IMR-90 (cell line): ENCODE data around the gene PTK7. TPM values are rescaled to one million over a fixed set of nuclear protein-coding genes. Genes with fewer than 3 reads are reported as not detected.

Source experiments
- ATAC-seq: fragments of 200-7000 bp; cut with Tn5 transposase; 2 replicates; pipeline ENCODE4 v1.9.1; 2020; ENCODE audit warnings: low read depth, mild to moderate bottlenecking, moderate library complexity
- BruUV-seq: library from RNA; stranded (reverse); fragments of 400-500 nt; replicated peaks from 2 replicates; lab custom pipeline; 2021; lab: Mats Ljungman, UMichigan
- CTCF ChIA-PET: fragments of 300-600 bp; formaldehyde crosslinking; extraction: SDS; loops from one replicate; lab custom pipeline; 2021; ENCODE audit warnings: antibody characterized with exemption; lab: Yijun Ruan, JAX
- POLR2A ChIA-PET: fragments of 300-600 bp; sonication (Branson Sonifier 250); formaldehyde crosslinking; loops from one replicate; lab custom pipeline; 2022; ENCODE audit warnings: antibody characterized with exemption; ENCODE audit not compliant: unreplicated experiment; lab: Charles Lee
- DNase-seq: peaks from one replicate; pipeline ENCODE4 v3.0.0; 2013
- H2AFZ ChIP-seq: replicated peaks from 2 replicates; pipeline ENCODE3; 2013; ENCODE audit warnings: low read length, mild to moderate bottlenecking; ENCODE audit not compliant: poor library complexity
- H2AK5ac ChIP-seq: 2 replicates; pipeline ENCODE4 v1.6.1; 2013; ENCODE audit warnings: low read depth, low read length, inconsistent platforms
- H2AK9ac ChIP-seq: replicated peaks from 2 replicates; pipeline ENCODE3; 2013; ENCODE audit warnings: mild to moderate bottlenecking, low read depth, low read length, moderate library complexity; ENCODE audit not compliant: poor library complexity
- H2BK120ac ChIP-seq: 2 replicates; pipeline ENCODE4 v1.6.1; 2013; ENCODE audit warnings: low read depth, low read length, inconsistent platforms
- H2BK15ac ChIP-seq: 3 replicates; pipeline ENCODE4 v1.6.1; 2013; ENCODE audit warnings: low read depth, low read length, inconsistent platforms
- H2BK20ac ChIP-seq: 2 replicates; pipeline ENCODE4 v1.6.1; 2013; ENCODE audit warnings: low read depth, mild to moderate bottlenecking, inconsistent platforms, low read length, moderate library complexity
- H2BK5ac ChIP-seq: 2 replicates; pipeline ENCODE4 v1.6.1; 2013; ENCODE audit warnings: mild to moderate bottlenecking, low read depth, low read length, inconsistent platforms; ENCODE audit not compliant: poor library complexity, severe bottlenecking
- H3K14ac ChIP-seq: replicated peaks from 2 replicates; pipeline ENCODE4 v1.6.1; 2013; ENCODE audit warnings: low read depth, low read length, inconsistent platforms
- H3K18ac ChIP-seq: 2 replicates; pipeline ENCODE4 v1.6.1; 2013; ENCODE audit warnings: low read depth, low read length, control low read depth
- H3K23ac ChIP-seq: 2 replicates; pipeline ENCODE4 v1.6.1; 2013; ENCODE audit warnings: low read depth, low read length, inconsistent platforms
- H3K27ac ChIP-seq: 2 replicates; pipeline ENCODE4 v1.5.1; 2013; ENCODE audit warnings: mild to moderate bottlenecking, control low read depth, low read length; ENCODE audit not compliant: insufficient read depth
- H3K27me3 ChIP-seq: 2 replicates; pipeline ENCODE4 v1.6.1; 2013; ENCODE audit warnings: low read length; ENCODE audit not compliant: control insufficient read depth, insufficient read depth
- H3K36me3 ChIP-seq: 2 replicates; pipeline ENCODE4 v1.6.1; 2013; ENCODE audit warnings: low read length, mixed read lengths; ENCODE audit not compliant: control insufficient read depth, insufficient read depth
- H3K4ac ChIP-seq: 2 replicates; pipeline ENCODE4 v1.6.1; 2013; ENCODE audit warnings: low read depth, low read length, inconsistent platforms
- H3K4me1 ChIP-seq: 2 replicates; pipeline ENCODE4 v1.6.1; 2013; ENCODE audit warnings: low read length, mixed read lengths; ENCODE audit not compliant: control insufficient read depth, insufficient read depth
- H3K4me2 ChIP-seq: 2 replicates; pipeline ENCODE4 v1.6.1; 2013; ENCODE audit warnings: low read depth, mild to moderate bottlenecking, control low read depth, low read length, moderate library complexity
- H3K4me3 ChIP-seq: 2 replicates; pipeline ENCODE4 v1.5.1; 2013; ENCODE audit warnings: low read depth, mild to moderate bottlenecking, control low read depth, low read length, moderate library complexity; ENCODE audit not compliant: insufficient read depth
- H3K56ac ChIP-seq: 2 replicates; pipeline ENCODE4 v1.6.1; 2013; ENCODE audit warnings: low read length, inconsistent platforms; ENCODE audit not compliant: insufficient read depth; ENCODE audit errors: extremely low read depth
- H3K79me1 ChIP-seq, 2 experiments: 2 replicates each; pipeline ENCODE4 v1.6.1; 2013; ENCODE audit warnings: low read length in 2 of 2, inconsistent platforms in 1 of 2, low read depth in 1 of 2
- H3K9ac ChIP-seq: 2 replicates; pipeline ENCODE4 v1.6.1; 2013; ENCODE audit warnings: low read depth, low read length, control low read depth
- H3K9me1 ChIP-seq: 2 replicates; pipeline ENCODE4 v1.6.1; 2013; ENCODE audit warnings: low read length, inconsistent platforms; ENCODE audit not compliant: insufficient read depth
- H3K9me3 ChIP-seq: 2 replicates; pipeline ENCODE4 v1.6.1; 2013; ENCODE audit warnings: low read length; ENCODE audit not compliant: control insufficient read depth, insufficient read depth
- H4K20me1 ChIP-seq: 2 replicates; pipeline ENCODE4 v1.6.1; 2013; ENCODE audit warnings: low read length, inconsistent platforms; ENCODE audit not compliant: insufficient read depth
- H4K5ac ChIP-seq: 2 replicates; pipeline ENCODE4 v1.6.1; 2013; ENCODE audit warnings: mild to moderate bottlenecking, low read depth, low read length, control low read depth
- H4K8ac ChIP-seq, 2 experiments: 2 replicates each; pipeline ENCODE4 v1.6.1; 2013; ENCODE audit warnings: low read depth in 2 of 2, low read length in 2 of 2, control low read depth in 1 of 2, inconsistent platforms in 1 of 2
- H4K91ac ChIP-seq: 2 replicates; pipeline ENCODE4 v1.6.1; 2013; ENCODE audit warnings: low read depth, low read length, inconsistent platforms; ENCODE audit not compliant: insufficient read depth
- CEBPB ChIP-seq: IDR thresholded peaks from 2 replicates; pipeline ENCODE4 v1.6.1; 2012; ENCODE audit warnings: low read depth, low read length, improper control_type of control experiment
- CHD1 ChIP-seq: IDR thresholded peaks from 2 replicates; pipeline ENCODE4 v1.6.1; 2012; ENCODE audit warnings: low read depth, low read length, improper control_type of control experiment
- ELK1 ChIP-seq: fragments of 150-350 bp; IDR thresholded peaks from 2 replicates; pipeline ENCODE4 v1.6.1; 2016; ENCODE audit warnings: low read depth, mild to moderate bottlenecking, low read length, moderate library complexity, borderline replicate concordance
- FOS ChIP-seq: fragments of 150-350 bp; IDR thresholded peaks from 2 replicates; pipeline ENCODE4 v1.6.1; 2016; ENCODE audit warnings: low read depth, low read length
- MAFK ChIP-seq: IDR thresholded peaks from 2 replicates; pipeline ENCODE4 v1.6.1; 2012; ENCODE audit warnings: low read depth, low read length, improper control_type of control experiment
- MAZ ChIP-seq: IDR thresholded peaks from 2 replicates; pipeline ENCODE4 v1.6.1; 2012; ENCODE audit warnings: low read depth, mild to moderate bottlenecking, low read length, improper control_type of control experiment, moderate library complexity, borderline replicate concordance
- MXI1 ChIP-seq: IDR thresholded peaks from 2 replicates; pipeline ENCODE4 v1.6.1; 2012; ENCODE audit warnings: low read depth, mild to moderate bottlenecking, low read length, moderate library complexity, borderline replicate concordance
- NFE2L2 ChIP-seq: fragments of 150-350 bp; IDR thresholded peaks from 2 replicates; pipeline ENCODE4 v1.6.1; 2016; ENCODE audit warnings: low read depth, mild to moderate bottlenecking, low read length
- POLR2A ChIP-seq: IDR thresholded peaks from 2 replicates; pipeline ENCODE4 v1.6.1; 2012; ENCODE audit warnings: mild to moderate bottlenecking, low read depth, low read length
- RAD21 ChIP-seq: IDR thresholded peaks from 2 replicates; pipeline ENCODE4 v1.6.1; 2012; ENCODE audit warnings: low read length, improper control_type of control experiment
- RFX5 ChIP-seq: IDR thresholded peaks from 2 replicates; pipeline ENCODE4 v1.8.0; 2012; ENCODE audit warnings: low read depth, mild to moderate bottlenecking, low read length, moderate library complexity
- SMC3 ChIP-seq: fragments of 150-350 bp; IDR thresholded peaks from 2 replicates; pipeline ENCODE4 v1.6.1; 2016; ENCODE audit warnings: low read depth, mild to moderate bottlenecking, antibody characterized with exemption, low read length, moderate library complexity
- USF2 ChIP-seq: fragments of 150-350 bp; IDR thresholded peaks from 2 replicates; pipeline ENCODE4 v1.6.1; 2017; ENCODE audit warnings: mild to moderate bottlenecking, antibody characterized with exemption, low read length, low read depth
- WGBS, 2 experiments: methylation state at CpG; one replicate each; pipeline versions ENCODE4 v1.1.5 to v1.1.7; 2013; ENCODE audit warnings: missing lambda C conversion rate in 2 of 2; ENCODE audit not compliant: insufficient read length in 1 of 2; ENCODE audit errors: extremely low coverage in 2 of 2; 5-methylcytosine and 5-hydroxymethylcytosine counted together
- dilution Hi-C: fragments of 300-500 bp; cut with HindIII; formaldehyde crosslinking; loops from one replicate; pipeline ENCODE4 v1.14.3; 2018; ENCODE audit warnings: low sequenced_read_pairs; ENCODE audit not compliant: unreplicated experiment
- in situ Hi-C: fragments of 300-500 bp; cut with MboI; formaldehyde crosslinking; loops from 3 replicates; pipeline ENCODE4 v1.14.3; 2019; ENCODE audit warnings: low sequenced_read_pairs, inconsistent platforms, mixed read lengths
- intact Hi-C: fragments of 100-400 bp; cut with micrococcal nuclease; formaldehyde crosslinking; loops from 2 replicates; pipeline ENCODE4 v1.10.0; 2022
- polyA plus RNA-seq, 3 experiments: library from polyadenylated mRNA; depleted of rRNA; stranded (reverse); fragments of >200 nt; gene quantifications; 2 replicates each; pipeline ENCODE4 v1.2.3, GENCODE V29; 2012; ENCODE audit warnings: low replicate concordance in 1 of 3
- total RNA-seq: library from RNA; depleted of rRNA; stranded (reverse); fragments of >200 nt; gene quantifications from 2 replicates; pipeline ENCODE4 v1.2.3, GENCODE V29; 2012
- TF ChIP-seq, protein P1 (sequence below): conservative IDR thresholded peaks from 2 replicates; pipeline ENCODE4 v1.5.1; 2012; ENCODE audit warnings: mild to moderate bottlenecking, low read depth, low read length, improper control_type of control experiment

The PTK7 gene
- total and polyA plus RNA-seq, 2 of the 4 experiments (the other 2 are of a cell fraction), result 47.1 to 142 TPM

- Histone ChIP-seq H4K20me1 (peaks cover 68% of the 10 kb centered on the region), H3K27me3 (no peaks in the 10 kb centered on the region), H2AK9ac (no peak overlapping the region), H4K91ac (no peak overlapping the region), H3K4me3 (no peak overlapping the region), H3K36me3 (no peaks in the 10 kb centered on the region), H3K9ac (no peak overlapping the region), H4K8ac (no peak overlapping the region), H3K18ac (no peak overlapping the region), H3K14ac (no peak overlapping the region), H2BK15ac (no peak overlapping the region), H4K5ac (no peak overlapping the region), H3K79me1 (peaks cover 39 to 92% of the 10 kb centered on the region in 2 experiments), H2AK5ac (no peak overlapping the region), H3K4ac (no peak overlapping the region), H3K9me1 (peaks cover 23% of the 10 kb centered on the region), H3K4me1 (peaks cover 38% of the 10 kb centered on the region), H2AFZ (no peak overlapping the region), H2BK20ac (no peak overlapping the region), H2BK120ac (no peak overlapping the region), H3K4me2 (no peak overlapping the region), H3K56ac (no peak overlapping the region), H3K23ac (no peak overlapping the region), H2BK5ac (no peak overlapping the region), H3K27ac (no peak overlapping the region), H3K9me3 (no peaks in the 10 kb centered on the region)
- ChIA-PET CTCF (interaction anchor here (0.6 to 1.1 kb wide), 2 partner anchors 52 to 99 kb away, joined by 3 to 5 read pairs; no protein-coding TSS in a partner anchor), POLR2A (no interaction called here)
- ATAC-seq, result no peak
- DNase-seq, result no peak
- in situ Hi-C loops (no loop called here), intact Hi-C loops (loop anchor here (2.0 kb wide), 1 partner anchor 15 kb away; the partner anchor contains the start of gene PTK7), dilution Hi-C loops (no loop called here)
- no TSS peak for BruUV-seq
- no CpG with 5 or more reads among the region's 10 CpGs for WGBS, 2 experiments
- TF ChIP-seq CHD1, result no peak
- no peak for TF ChIP-seq MAZ
- no peak for TF ChIP-seq NFE2L2
- TF ChIP-seq, protein P1, sequence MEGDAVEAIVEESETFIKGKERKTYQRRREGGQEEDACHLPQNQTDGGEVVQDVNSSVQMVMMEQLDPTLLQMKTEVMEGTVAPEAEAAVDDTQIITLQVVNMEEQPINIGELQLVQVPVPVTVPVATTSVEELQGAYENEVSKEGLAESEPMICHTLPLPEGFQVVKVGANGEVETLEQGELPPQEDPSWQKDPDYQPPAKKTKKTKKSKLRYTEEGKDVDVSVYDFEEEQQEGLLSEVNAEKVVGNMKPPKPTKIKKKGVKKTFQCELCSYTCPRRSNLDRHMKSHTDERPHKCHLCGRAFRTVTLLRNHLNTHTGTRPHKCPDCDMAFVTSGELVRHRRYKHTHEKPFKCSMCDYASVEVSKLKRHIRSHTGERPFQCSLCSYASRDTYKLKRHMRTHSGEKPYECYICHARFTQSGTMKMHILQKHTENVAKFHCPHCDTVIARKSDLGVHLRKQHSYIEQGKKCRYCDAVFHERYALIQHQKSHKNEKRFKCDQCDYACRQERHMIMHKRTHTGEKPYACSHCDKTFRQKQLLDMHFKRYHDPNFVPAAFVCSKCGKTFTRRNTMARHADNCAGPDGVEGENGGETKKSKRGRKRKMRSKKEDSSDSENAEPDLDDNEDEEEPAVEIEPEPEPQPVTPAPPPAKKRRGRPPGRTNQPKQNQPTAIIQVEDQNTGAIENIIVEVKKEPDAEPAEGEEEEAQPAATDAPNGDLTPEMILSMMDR, result no peak
- no peak for TF ChIP-seq MAFK
- TF ChIP-seq MXI1, result no peak
- TF ChIP-seq POLR2A, result no peak
- TF ChIP-seq ELK1, result no peak
- no peak for TF ChIP-seq SMC3
- no peak for TF ChIP-seq FOS
- TF ChIP-seq CEBPB, result no peak
- TF ChIP-seq RFX5, result no peak
- no peak for TF ChIP-seq RAD21
- TF ChIP-seq USF2, result no peak
Measured at GRCh38 chr6:43091436-43091991, 15.4 kb downstream of the PTK7 start.
